SK-N-SH (cell line): ENCODE results near the gene CCS. TPM values are rescaled to one million over a fixed set of nuclear protein-coding genes. Genes with fewer than 3 reads are reported as not detected.
A peak's percentile ranks its signal among the peaks of the same experiment; 100 is the strongest.

Source experiments
- CTCF ChIA-PET: fragments of 300-600, 350-600 bp; formaldehyde crosslinking; extraction: SDS; loops from one replicate; lab custom pipeline; 2021; lab: Yijun Ruan, JAX
- POLR2A ChIA-PET: fragments of 350-600 bp; sonication (Branson Sonifier 250); formaldehyde crosslinking; extraction: SDS; loops from one replicate; lab custom pipeline; 2020; ENCODE audit warnings: antibody characterized with exemption, inconsistent platforms; lab: Yijun Ruan, JAX
- DNase-seq: peaks from one replicate; pipeline ENCODE4 v3.0.0; 2012
- H2AFZ ChIP-seq: fragments of 200-600 bp; sonication (generic); 2 replicates; pipeline ENCODE4 v1.8.1; 2016; ENCODE audit warnings: antibody characterized with exemption, mild to moderate bottlenecking, low read depth
- H3F3A ChIP-seq: fragments of 200-600 bp; sonication (generic); replicated peaks from 2 replicates; pipeline ENCODE3; 2016; ENCODE audit warnings: antibody characterized with exemption, mild to moderate bottlenecking; ENCODE audit not compliant: insufficient read depth
- H3K27ac ChIP-seq, 2 experiments: fragments of 200-500 bp in 1 of 2; fragments of 200-600 bp in 1 of 2; sonication (Bioruptor generic) in 1 of 2; sonication (generic), shearing (Covaris generic) in 1 of 2; 2 replicates each; pipeline versions ENCODE4 v1.5.1 to v1.6.1; 2014 to 2016; ENCODE audit warnings: low read depth in 2 of 2, inconsistent platforms in 1 of 2, low read length in 1 of 2, mild to moderate bottlenecking in 1 of 2, mixed read lengths in 1 of 2
- H3K27me3 ChIP-seq: fragments of 200-600 bp; sonication (generic), shearing (Covaris generic); 2 replicates; pipeline ENCODE4 v1.6.1; 2016; ENCODE audit warnings: mixed run types; ENCODE audit not compliant: insufficient read depth
- H3K36me3 ChIP-seq, 2 experiments: fragments of 200-500 bp in 1 of 2; fragments of 200-600 bp in 1 of 2; sonication (Bioruptor generic) in 1 of 2; sonication (generic) in 1 of 2; replicated peaks in 1 of 2; 2 replicates each; pipeline versions ENCODE3 to v1.5.1; 2014 to 2016; ENCODE audit warnings: low read length in 1 of 2, mild to moderate bottlenecking in 1 of 2; ENCODE audit not compliant: insufficient read depth in 2 of 2, control insufficient read depth in 1 of 2
- H3K4me1 ChIP-seq, 2 experiments: fragments of 200-500 bp in 1 of 2; fragments of 200-600 bp in 1 of 2; sonication (Bioruptor generic) in 1 of 2; sonication (generic), shearing (Covaris generic) in 1 of 2; 2 replicates each; pipeline versions ENCODE4 v1.5.1 to v1.6.1; 2014 to 2016; ENCODE audit warnings: low read depth in 1 of 2, low read length in 1 of 2, mixed run types in 1 of 2; ENCODE audit not compliant: insufficient read depth in 2 of 2, control insufficient read depth in 1 of 2
- H3K4me2 ChIP-seq: fragments of 200-600 bp; sonication (generic), shearing (Covaris generic); 2 replicates; pipeline ENCODE4 v1.6.1; 2017; ENCODE audit warnings: mixed run types
- H3K4me3 ChIP-seq, 2 experiments: fragments of 200-500 bp in 1 of 2; fragments of 200-600 bp in 1 of 2; sonication (Bioruptor generic) in 1 of 2; sonication (generic), shearing (Covaris generic) in 1 of 2; 2 replicates each; pipeline versions ENCODE4 v1.5.1 to v1.8.1; 2014 to 2016; ENCODE audit warnings: low read depth in 2 of 2, inconsistent platforms in 1 of 2, low read length in 1 of 2, mild to moderate bottlenecking in 1 of 2, mixed read lengths in 1 of 2, moderate library complexity in 1 of 2
- H3K79me2 ChIP-seq: fragments of 200-600 bp; sonication (generic); 2 replicates; pipeline ENCODE4 v1.8.1; 2017; ENCODE audit warnings: mild to moderate bottlenecking; ENCODE audit not compliant: insufficient read depth
- H3K9ac ChIP-seq: fragments of 200-600 bp; sonication (generic); 2 replicates; pipeline ENCODE4 v1.6.1; 2017; ENCODE audit warnings: mixed run types
- H3K9me2 ChIP-seq: fragments of 200-600 bp; sonication (generic); 2 replicates; pipeline ENCODE4 v1.6.1; 2017; ENCODE audit warnings: mixed run types
- H3K9me3 ChIP-seq: fragments of 200-600 bp; sonication (generic); 2 replicates; pipeline ENCODE4 v1.6.1; 2017; ENCODE audit warnings: mixed run types, mild to moderate bottlenecking, moderate library complexity
- H4K20me1 ChIP-seq: fragments of 200-600 bp; sonication (generic); 2 replicates; pipeline ENCODE4 v1.6.1; 2017; ENCODE audit warnings: mild to moderate bottlenecking, mixed run types; ENCODE audit not compliant: insufficient read depth
- CTCF ChIP-seq: fragments of 200-600 bp; sonication (generic); IDR thresholded peaks from 2 replicates; pipeline ENCODE4 v1.6.1; 2017; ENCODE audit warnings: antibody characterized with exemption, mild to moderate bottlenecking, moderate library complexity
- EZH2phosphoT487 ChIP-seq: fragments of 200-600 bp; sonication (generic); IDR thresholded peaks from 2 replicates; pipeline ENCODE4 v1.6.1; 2017; ENCODE audit warnings: low read depth, mixed run types, mild to moderate bottlenecking, antibody characterized with exemption, moderate library complexity, borderline replicate concordance
- IRF3 ChIP-seq: fragments of 150-350 bp; IDR thresholded peaks from 2 replicates; pipeline ENCODE4 v1.6.1; 2016; ENCODE audit warnings: mild to moderate bottlenecking, low read depth, low read length
- MXI1 ChIP-seq: IDR thresholded peaks from 2 replicates; pipeline ENCODE4 v1.6.1; 2012; ENCODE audit warnings: mild to moderate bottlenecking, low read depth, low read length, improper control_type of control experiment
- NFIC ChIP-seq: IDR thresholded peaks from 2 replicates; pipeline ENCODE4 v1.4.0; 2012; ENCODE audit warnings: borderline replicate concordance
- RAD21 ChIP-seq: IDR thresholded peaks from 2 replicates; pipeline ENCODE4 v1.6.1; 2012; ENCODE audit warnings: mild to moderate bottlenecking, low read length
- RCOR1 ChIP-seq: fragments of 150-350 bp; IDR thresholded peaks from 2 replicates; pipeline ENCODE4 v1.6.1; 2017; ENCODE audit warnings: antibody characterized with exemption, low read length
- RXRA ChIP-seq: IDR thresholded peaks from 2 replicates; pipeline ENCODE4 v1.4.0; 2012; ENCODE audit warnings: low read depth, mild to moderate bottlenecking, borderline replicate concordance
- SIN3A ChIP-seq: IDR thresholded peaks from 2 replicates; pipeline ENCODE4 v1.6.1; 2012; ENCODE audit warnings: low read depth, mild to moderate bottlenecking, low read length, moderate library complexity, borderline replicate concordance
- SMC3 ChIP-seq: IDR thresholded peaks from 2 replicates; pipeline ENCODE4 v1.6.1; 2012; ENCODE audit warnings: low read depth, low read length, improper control_type of control experiment
- TEAD4 ChIP-seq: IDR thresholded peaks from 2 replicates; pipeline ENCODE4 v1.4.0; 2012; ENCODE audit warnings: mild to moderate bottlenecking, borderline replicate concordance; ENCODE audit not compliant: insufficient read depth
- YY1 ChIP-seq: IDR thresholded peaks from 2 replicates; pipeline ENCODE4 v1.4.0; 2012; ENCODE audit warnings: low read depth, mild to moderate bottlenecking
- WGBS: methylation state at CpG from one replicate; pipeline ENCODE4 v1.1.6; 2017; ENCODE audit warnings: low lambda C conversion rate; 5-methylcytosine and 5-hydroxymethylcytosine counted together
- polyA plus RNA-seq, 3 experiments: library from polyadenylated mRNA; depleted of rRNA; stranded (reverse); fragments of >200 nt; gene quantifications; 2 replicates each; pipeline ENCODE4 v1.2.3, GENCODE V29; 2012

Gene CCS
- polyA plus RNA-seq, 1 of the 3 experiments (the other 2 are of a cell fraction), result 56.1 TPM

GRCh38 chr11:66557733-66558326, 35.2 kb upstream of the CCS start:
- H3K4me1 ChIP-seq, result no peaks in the 10 kb centered on the region; a peak in 1 of 4 replicates
- H3K4me3 ChIP-seq, result no peak overlapping the region
- no peaks in the 10 kb centered on the region for H3F3A ChIP-seq
- no peak for DNase-seq
- H3K27ac ChIP-seq, result no peak overlapping the region
- H3K9ac ChIP-seq, result no peak overlapping the region
- H3K9me3 ChIP-seq, result no peaks in the 10 kb centered on the region
- no peaks in the 10 kb centered on the region for H3K36me3 ChIP-seq
- POLR2A ChIA-PET, result no interaction called here
- no peaks in the 10 kb centered on the region for H3K27me3 ChIP-seq
- WGBS, result 86% methylated on average over 8 of the region's 24 CpGs
- CTCF ChIA-PET, result interaction anchor here (1.2 kb wide), 1 partner anchor 9 kb away, joined by 3 read pairs; no protein-coding TSS in a partner anchor
- H3K9me2 ChIP-seq, result no peaks in the 10 kb centered on the region
- no peak overlapping the region for H3K4me2 ChIP-seq
- no peak overlapping the region for H2AFZ ChIP-seq
- no peak for TF ChIP-seq MXI1
- TF ChIP-seq NFIC, result no peak
- no peak for TF ChIP-seq RAD21
- no peak for TF ChIP-seq RCOR1
- no peak for TF ChIP-seq SMC3
- TF ChIP-seq EZH2phosphoT487, result no peak
- no peak for TF ChIP-seq TEAD4
- TF ChIP-seq RXRA, result no peak
- H3K79me2 ChIP-seq, result no peaks in the 10 kb centered on the region
- no peaks in the 10 kb centered on the region for H4K20me1 ChIP-seq

GRCh38 chr11:66559142-66559865, 33.7 kb upstream of the CCS start:
- Histone ChIP-seq H3K4me1 (no peaks in the 10 kb centered on the region; a peak in 1 of 4 replicates), H3K9ac (no peak overlapping the region), H3K27me3 (no peaks in the 10 kb centered on the region), H2AFZ (no peak overlapping the region), H3K36me3 (no peaks in the 10 kb centered on the region), H3K4me2 (no peak overlapping the region), H3K27ac (no peak overlapping the region), H3K9me2 (no peaks in the 10 kb centered on the region), H3K79me2 (no peaks in the 10 kb centered on the region), H3K9me3 (no peaks in the 10 kb centered on the region), H3K4me3 (no peak overlapping the region), H3F3A (no peaks in the 10 kb centered on the region), H4K20me1 (no peaks in the 10 kb centered on the region)
- POLR2A ChIA-PET, result interaction anchor here (0.6 to 1.4 kb wide), 2 partner anchors 14 to 19 kb away, joined by 3 to 4 read pairs; partner anchors contain the start of gene ZDHHC24
- CTCF ChIA-PET, result interaction anchor here (1.0 kb wide), 1 partner anchor 118 kb away, joined by 3 read pairs; the partner anchor contains the start of gene RBM4B
- peak; percentile 65 for DNase-seq
- WGBS, result 70% methylated on average over 48 of the region's 50 CpGs
- TF ChIP-seq NFIC (no peak), CTCF (no peak), TEAD4 (no peak), SMC3 (no peak), YY1 (no peak), RXRA (no peak), IRF3 (no peak), SIN3A (no peak)
